HepG2 (cell line): Measurements from ENCODE around the gene MAB21L4. TPM values are rescaled to one million over a fixed set of nuclear protein-coding genes. Genes with fewer than 3 reads are reported as not detected.

ENCODE experiments used
- ATF2 ChIP-seq: sonication (generic); formaldehyde crosslinking; IDR thresholded peaks from 2 replicates; pipeline ENCODE4 v1.4.0; 2020; ENCODE audit warnings: missing genetic modification reagents
- CENPBD1 ChIP-seq: sonication (generic); formaldehyde crosslinking; IDR thresholded peaks from 2 replicates; pipeline ENCODE4 v1.8.0; 2022; ENCODE audit warnings: missing genetic modification reagents, low read depth, mild to moderate bottlenecking, borderline replicate concordance
- CREB3 ChIP-seq: sonication (generic); formaldehyde crosslinking; IDR thresholded peaks from 2 replicates; pipeline ENCODE4 v1.5.0; 2020; ENCODE audit warnings: missing genetic modification reagents
- ONECUT2 ChIP-seq: sonication (generic); formaldehyde crosslinking; IDR thresholded peaks from 2 replicates; pipeline ENCODE4 v1.4.0; 2020; ENCODE audit warnings: missing genetic modification reagents
- SKIL ChIP-seq: sonication (generic); formaldehyde crosslinking; IDR thresholded peaks from 2 replicates; pipeline ENCODE4 v1.8.0; 2022; ENCODE audit warnings: missing genetic modification reagents, mild to moderate bottlenecking, moderate library complexity, borderline replicate concordance
- SUZ12 ChIP-seq: fragments of 150-350 bp; IDR thresholded peaks from 2 replicates; pipeline ENCODE4 v1.6.1; 2014; ENCODE audit warnings: low read depth, low read length
- TAF15 ChIP-seq: fragments of 200-400 bp; formaldehyde crosslinking; IDR thresholded peaks from one replicate; pipeline ENCODE4 v1.6.1; 2018; ENCODE audit warnings: mild to moderate bottlenecking, low read depth, low read length; ENCODE audit not compliant: poor library complexity, severe bottlenecking
- TEAD2 ChIP-seq: sonication (generic); formaldehyde crosslinking; IDR thresholded peaks from 2 replicates; pipeline ENCODE4 v1.9.0; 2021; ENCODE audit warnings: missing genetic modification reagents
- ZFAT ChIP-seq: sonication (generic); formaldehyde crosslinking; conservative IDR thresholded peaks from 2 replicates; pipeline ENCODE4 v1.8.1; 2023; ENCODE audit warnings: missing genetic modification reagents, inconsistent platforms
- ZFP91 ChIP-seq: sonication (generic); formaldehyde crosslinking; IDR thresholded peaks from 2 replicates; pipeline ENCODE4 v1.9.0; 2022; ENCODE audit warnings: missing genetic modification reagents, mild to moderate bottlenecking, borderline replicate concordance
- ZNF142 ChIP-seq: sonication (generic); formaldehyde crosslinking; IDR thresholded peaks from 2 replicates; pipeline ENCODE4 v1.4.0; 2020; ENCODE audit warnings: missing genetic modification reagents
- ZNF143 ChIP-seq: sonication (generic); formaldehyde crosslinking; IDR thresholded peaks from 2 replicates; pipeline ENCODE4 v1.4.0; 2020; ENCODE audit warnings: missing genetic modification reagents
- ZNF256 ChIP-seq: sonication (generic); formaldehyde crosslinking; conservative IDR thresholded peaks from 2 replicates; pipeline ENCODE4 v1.4.0; 2020; ENCODE audit warnings: missing genetic modification reagents
- ZNF468 ChIP-seq: sonication (generic); formaldehyde crosslinking; IDR thresholded peaks from 2 replicates; pipeline ENCODE4 v1.8.0; 2022; ENCODE audit warnings: mild to moderate bottlenecking, moderate library complexity, missing genetic modification reagents
- ZNF589 ChIP-seq: sonication (generic); formaldehyde crosslinking; conservative IDR thresholded peaks from 2 replicates; pipeline ENCODE4 v1.8.0; 2022; ENCODE audit warnings: mild to moderate bottlenecking, moderate library complexity, missing genetic modification reagents
- polyA plus RNA-seq, 8 experiments: library from polyadenylated mRNA; depleted of rRNA in 3 of 8; stranded (reverse) in 7 of 8; unstranded in 1 of 8; fragments of >200 nt; fragmentation: Illumina TruSeq in 4 of 8; extraction: Trizol in 4 of 8; gene quantifications; 2 replicates each; pipeline versions ENCODE4 v1.2.1 to v1.2.3, GENCODE V29; 2011 to 2016; ENCODE audit warnings: low read depth in 4 of 8, missing spikeins in 1 of 8, mixed read lengths in 1 of 8; ENCODE audit not compliant: insufficient read depth in 1 of 8
- total RNA-seq, 5 experiments: library from RNA; depleted of rRNA; stranded (reverse); fragments of >200 nt; fragmentation: Illumina TruSeq; extraction: Trizol; gene quantifications; 2 replicates each; pipeline ENCODE4 v1.2.3, GENCODE V29; 2016; ENCODE audit warnings: low read depth in 1 of 5

MAB21L4 gene
- total and polyA plus RNA-seq, 2 of the 13 experiments (the other 11 are each of a cell fraction or from before 2014, with no cell fraction given), result 3.0 to 14.0 TPM

- peak; percentile 97 for TF ChIP-seq ZFP91
- no peak for TF ChIP-seq SUZ12
- no peak for TF ChIP-seq CENPBD1 (CRISPR knock-in tag)
- TF ChIP-seq ZFAT (CRISPR knock-in tag), result no peak
- no peak for TF ChIP-seq TEAD2
- TF ChIP-seq ZNF589 (CRISPR knock-in tag), result 0 out of 2 replicates have a peak, but pooled peaks have one; percentile 47
- peak; percentile 82 for TF ChIP-seq TAF15
- TF ChIP-seq ONECUT2 (CRISPR knock-in tag), result no peak
- 0 out of 2 replicates have a peak, but pooled peaks have one; percentile 58 for TF ChIP-seq ZNF256 (CRISPR knock-in tag)
- TF ChIP-seq ZNF142 (CRISPR knock-in tag), result no peak
- TF ChIP-seq CREB3 (CRISPR knock-in tag), result no peak; the same call in 1 of the 2 replicates
- peak; percentile 88 for TF ChIP-seq ATF2 (CRISPR knock-in tag)
- peak; percentile 33; the same call in 1 of the 2 replicates for TF ChIP-seq SKIL (CRISPR knock-in tag)
- TF ChIP-seq ZNF143 (CRISPR knock-in tag), result 0 out of 2 replicates have a peak, but pooled peaks have one; percentile 34
- TF ChIP-seq ZNF468, result no peak
These were observed 21.9 kb downstream of the MAB21L4 start (continued) for GRCh38 chr2:240873805-240874714.
